GM12878 (cell line): ENCODE results near the gene BTBD9. TPM values are rescaled to one million over a fixed set of nuclear protein-coding genes. Genes with fewer than 3 reads are reported as not detected.
A peak's percentile ranks its signal among the peaks of the same experiment; 100 is the strongest.

Source experiments
- ATAC-seq: fragments of 200-7000 bp; cut with Tn5 transposase; 3 replicates; pipeline ENCODE4 v1.9.1; 2020; ENCODE audit warnings: mild to moderate bottlenecking, moderate library complexity
- BruUV-seq: library from RNA; stranded (reverse); fragments of 400-500 nt; replicated peaks from 2 replicates; lab custom pipeline; 2021; lab: Mats Ljungman, UMichigan
- CTCF ChIA-PET: fragments of 300-600 bp; sonication (Branson Sonifier 250); formaldehyde crosslinking; extraction: SDS; loops from one replicate; lab custom pipeline; 2021; ENCODE audit warnings: inconsistent platforms; lab: Yijun Ruan, JAX
- POLR2A ChIA-PET: fragments of 350-600 bp; formaldehyde crosslinking; extraction: SDS; loops from one replicate; lab custom pipeline; 2021; ENCODE audit warnings: inconsistent platforms; lab: Charles Lee
- RAD21 ChIA-PET: fragments of 300-600 bp; sonication (Branson Sonifier 250); formaldehyde crosslinking; loops from one replicate; lab custom pipeline; 2023; ENCODE audit warnings: antibody characterized with exemption; ENCODE audit not compliant: unreplicated experiment; lab: Charles Lee
- SMC1A ChIA-PET: fragments of 300-600 bp; sonication (Branson Sonifier 250); formaldehyde crosslinking; loops from one replicate; lab custom pipeline; 2023; ENCODE audit not compliant: unreplicated experiment, uncharacterized antibody; lab: Charles Lee
- DNase-seq: peaks from one replicate; pipeline ENCODE4 v3.0.0-alpha.2; 2011; ENCODE audit warnings: low read depth, low spot score
- FAIRE-seq: peaks from 3 replicates; lab custom pipeline; 2011; peaks lifted over from hg19 to GRCh38; lab: Jason Lieb, UNC
- H2AFZ ChIP-seq: 2 replicates; pipeline ENCODE4 v1.6.0; 2011; ENCODE audit warnings: low read depth, low read length, control low read depth; ENCODE audit not compliant: control insufficient read depth
- H3K27ac ChIP-seq: 2 replicates; pipeline ENCODE4 v1.5.1; 2011; ENCODE audit warnings: control low read depth; ENCODE audit not compliant: control insufficient read depth, insufficient read depth
- H3K27me3 ChIP-seq, 2 experiments: replicated peaks in 1 of 2; 2 replicates each; pipeline versions ENCODE4 v1.6.0 to v1.6.1; 2011; ENCODE audit warnings: low read length in 1 of 2; ENCODE audit not compliant: control insufficient read depth in 2 of 2, insufficient read depth in 2 of 2
- H3K36me3 ChIP-seq, 2 experiments: 2 replicates each; pipeline ENCODE4 v1.5.1; 2011; ENCODE audit warnings: low read length in 1 of 2; ENCODE audit not compliant: control insufficient read depth in 2 of 2, insufficient read depth in 2 of 2
- H3K4me1 ChIP-seq: 2 replicates; pipeline ENCODE4 v1.6.1; 2011; ENCODE audit warnings: mild to moderate bottlenecking, low read length, moderate library complexity, mixed read lengths; ENCODE audit not compliant: control insufficient read depth, insufficient read depth
- H3K4me2 ChIP-seq: 2 replicates; pipeline ENCODE4 v1.6.0; 2011; ENCODE audit warnings: control low read depth; ENCODE audit not compliant: control insufficient read depth, insufficient read depth
- H3K4me3 ChIP-seq: fragments of 200-600 bp; sonication (generic); 2 replicates; pipeline ENCODE4 v1.5.1; 2016
- H3K79me2 ChIP-seq: 2 replicates; pipeline ENCODE4 v1.6.0; 2011; ENCODE audit warnings: low read length; ENCODE audit not compliant: control insufficient read depth, insufficient read depth
- H3K9ac ChIP-seq: 2 replicates; pipeline ENCODE4 v1.8.0; 2011; ENCODE audit warnings: low read length, control low read depth, mixed read lengths; ENCODE audit not compliant: control insufficient read depth, insufficient read depth
- H3K9me3 ChIP-seq: replicated peaks from 3 replicates; pipeline ENCODE4 v1.5.1; 2011; ENCODE audit warnings: mild to moderate bottlenecking, low read length; ENCODE audit not compliant: control insufficient read depth, insufficient read depth
- H4K20me1 ChIP-seq: 2 replicates; pipeline ENCODE4 v1.6.0; 2011; ENCODE audit not compliant: control insufficient read depth, insufficient read depth
- FOXM1 ChIP-seq: IDR thresholded peaks from 2 replicates; pipeline ENCODE4 v1.6.1; 2012; ENCODE audit warnings: low read depth, mild to moderate bottlenecking, inconsistent platforms, low read length, moderate library complexity
- WGBS: methylation state at CpG from one replicate; pipeline ENCODE4 v1.1.6; 2016; ENCODE audit warnings: low lambda C conversion rate; ENCODE audit not compliant: insufficient replicate concordance, insufficient coverage; ENCODE audit errors: missing lambda C conversion rate; 5-methylcytosine and 5-hydroxymethylcytosine counted together
- in situ Hi-C: fragments of 300-500 bp; cut with MboI; formaldehyde crosslinking; loops from 9 replicates; pipeline ENCODE4 v1.14.3; 2018; ENCODE audit warnings: mixed read lengths
- intact Hi-C: fragments of 100-400 bp; cut with micrococcal nuclease; formaldehyde crosslinking; loops from one replicate; pipeline ENCODE4 v1.14.2; 2022; ENCODE audit not compliant: unreplicated experiment
- polyA plus RNA-seq, 11 experiments: library from polyadenylated mRNA; depleted of rRNA in 4 of 11; unstranded in 6 of 11; stranded (reverse) in 5 of 11; fragments of >200 nt; fragmentation: Nextera tagmentation in 4 of 11; fragmentation: Illumina TruSeq in 1 of 11; extraction: Ambion mirVana in 4 of 11; extraction: Trizol in 1 of 11; gene quantifications; 1 replicate in 1 of 11; 2 replicates in 10 of 11; pipeline versions ENCODE4 v1.2.1 to v1.2.3, GENCODE V29; 2011 to 2016; ENCODE audit warnings: inconsistent platforms in 2 of 11, missing spikeins in 2 of 11, low read depth in 1 of 11
- total RNA-seq, 4 experiments: library from RNA; depleted of rRNA in 3 of 4; stranded (reverse); fragments of >200 nt in 3 of 4; fragmentation: Illumina TruSeq in 1 of 4; extraction: Trizol in 1 of 4; gene quantifications; 2 replicates each; pipeline versions ENCODE4 v1.2.1 to v1.2.3, GENCODE V29; 2013 to 2021
- TF ChIP-seq, protein P1 (sequence below): fragments of 450-650 bp; IDR thresholded peaks from 2 replicates; pipeline ENCODE4 v1.6.1; 2016; ENCODE audit warnings: mild to moderate bottlenecking
- TF ChIP-seq, protein P2 (sequence below): fragments of 450-650 bp; IDR thresholded peaks from 2 replicates; pipeline ENCODE4 v1.6.1; 2016; ENCODE audit warnings: mild to moderate bottlenecking

Gene BTBD9
- total and polyA plus RNA-seq, 10 of the 15 experiments (the other 5 are each of a cell fraction or from before 2014, with no cell fraction given): 0.22 to 8.6 (median 4.6) TPM

DNA sequence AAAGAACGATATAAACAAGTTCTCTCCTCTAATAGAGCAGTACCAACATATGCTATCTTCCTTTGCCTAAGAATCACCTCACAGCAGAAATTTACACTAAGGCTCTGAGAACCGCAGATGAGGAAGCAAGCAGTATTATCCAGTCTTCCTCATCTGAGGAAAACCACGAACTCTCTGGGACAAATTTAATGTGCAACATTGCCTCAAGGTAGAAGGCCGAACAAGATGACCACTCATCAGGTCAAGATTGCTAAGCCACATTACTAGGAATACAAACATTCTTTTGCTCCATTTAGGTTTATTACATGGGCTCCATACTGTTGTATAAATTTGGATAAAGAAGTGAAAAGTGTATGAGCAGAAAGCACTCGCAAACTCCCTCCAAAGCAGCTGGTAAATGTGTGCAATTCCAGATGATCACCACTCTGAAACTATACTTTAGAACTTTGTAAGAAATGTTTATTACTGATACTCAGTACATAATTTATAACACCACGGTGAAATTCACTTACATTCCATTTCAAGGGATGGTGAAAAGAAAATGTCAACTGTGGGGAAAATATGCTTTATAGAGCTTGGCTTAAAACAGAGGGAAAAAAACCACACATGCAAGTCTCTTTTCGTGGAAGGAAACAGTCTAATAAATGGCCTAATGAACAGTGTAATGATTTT lies 398.4 kb downstream of the BTBD9 start (continued):
- TF ChIP-seq, protein P1, sequence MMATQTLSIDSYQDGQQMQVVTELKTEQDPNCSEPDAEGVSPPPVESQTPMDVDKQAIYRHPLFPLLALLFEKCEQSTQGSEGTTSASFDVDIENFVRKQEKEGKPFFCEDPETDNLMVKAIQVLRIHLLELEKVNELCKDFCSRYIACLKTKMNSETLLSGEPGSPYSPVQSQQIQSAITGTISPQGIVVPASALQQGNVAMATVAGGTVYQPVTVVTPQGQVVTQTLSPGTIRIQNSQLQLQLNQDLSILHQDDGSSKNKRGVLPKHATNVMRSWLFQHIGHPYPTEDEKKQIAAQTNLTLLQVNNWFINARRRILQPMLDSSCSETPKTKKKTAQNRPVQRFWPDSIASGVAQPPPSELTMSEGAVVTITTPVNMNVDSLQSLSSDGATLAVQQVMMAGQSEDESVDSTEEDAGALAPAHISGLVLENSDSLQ: no peak

DNA sequence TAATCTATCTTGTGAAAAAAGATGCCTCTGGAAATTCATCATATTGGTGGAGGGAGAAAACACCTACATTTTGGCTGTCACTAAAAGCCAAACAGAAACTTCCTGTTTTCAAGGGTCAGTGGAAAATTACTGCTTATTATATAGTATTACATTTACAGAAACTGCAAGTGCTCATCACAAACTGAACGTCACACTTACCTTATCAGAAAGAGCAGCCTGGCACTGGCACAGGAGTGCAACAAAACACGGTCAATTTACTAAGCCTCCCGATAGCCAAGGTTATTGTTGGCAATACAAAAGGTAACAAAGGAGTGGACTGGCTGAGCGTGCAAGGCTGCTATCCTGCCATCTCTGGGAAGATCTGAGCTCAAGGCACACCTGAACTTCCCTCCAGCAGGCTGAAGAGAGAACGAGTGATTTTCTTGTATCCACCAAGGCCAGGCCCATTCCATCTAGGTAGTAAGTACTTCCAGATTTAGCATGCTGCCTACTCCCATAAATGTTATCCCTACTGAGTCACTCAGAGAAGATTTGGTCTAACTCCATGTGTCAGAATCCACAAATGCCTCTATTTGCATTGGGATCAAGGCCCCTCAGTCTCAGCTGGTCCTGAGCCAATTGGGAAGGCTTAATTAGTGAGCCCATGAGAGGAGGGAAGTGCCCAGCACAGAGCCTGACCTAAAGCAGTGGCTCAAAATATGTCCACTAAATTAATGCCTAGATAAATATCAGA lies 399.8 kb downstream of the BTBD9 start:
- Histone ChIP-seq H3K4me3 (no peak overlapping the region), H3K9ac (no peak overlapping the region), H4K20me1 (no peaks in the 10 kb centered on the region), H3K9me3 (no peaks in the 10 kb centered on the region), H3K4me2 (peak overlapping the region; percentile 62), H3K27ac (no peak overlapping the region; the same call in 1 of the 2 replicates), H3K79me2 (no peaks in the 10 kb centered on the region), H3K36me3 (no peaks in the 10 kb centered on the region), H3K4me1 (peaks cover 21% of the 10 kb centered on the region), H2AFZ (peak overlapping the region; percentile 44; the same call in 1 of the 2 replicates), H3K27me3 (no peaks in the 10 kb centered on the region)
- POLR2A ChIA-PET: interaction anchor here (0.6 kb wide), 1 partner anchor 9 kb away, joined by 7 read pairs; no protein-coding TSS in a partner anchor
- DNase-seq (no peak), FAIRE-seq (no peak), ATAC-seq (peak; percentile 39)
- BruUV-seq: no TSS peak
- in situ Hi-C loops (no loop called here), intact Hi-C loops (no loop called here)
- RAD21 ChIA-PET: interaction anchor here (1.5 kb wide), 1 partner anchor 254 kb away, joined by 3 read pairs; no protein-coding TSS in a partner anchor
- no peak for TF ChIP-seq FOXM1
- TF ChIP-seq, protein P2, sequence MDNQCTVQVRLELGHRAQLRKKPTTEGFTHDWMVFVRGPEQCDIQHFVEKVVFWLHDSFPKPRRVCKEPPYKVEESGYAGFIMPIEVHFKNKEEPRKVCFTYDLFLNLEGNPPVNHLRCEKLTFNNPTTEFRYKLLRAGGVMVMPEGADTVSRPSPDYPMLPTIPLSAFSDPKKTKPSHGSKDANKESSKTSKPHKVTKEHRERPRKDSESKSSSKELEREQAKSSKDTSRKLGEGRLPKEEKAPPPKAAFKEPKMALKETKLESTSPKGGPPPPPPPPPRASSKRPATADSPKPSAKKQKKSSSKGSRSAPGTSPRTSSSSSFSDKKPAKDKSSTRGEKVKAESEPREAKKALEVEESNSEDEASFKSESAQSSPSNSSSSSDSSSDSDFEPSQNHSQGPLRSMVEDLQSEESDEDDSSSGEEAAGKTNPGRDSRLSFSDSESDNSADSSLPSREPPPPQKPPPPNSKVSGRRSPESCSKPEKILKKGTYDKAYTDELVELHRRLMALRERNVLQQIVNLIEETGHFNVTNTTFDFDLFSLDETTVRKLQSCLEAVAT: 0 out of 2 replicates have a peak, but pooled peaks have one; percentile 49
- SMC1A ChIA-PET: interaction anchor here (1.0 kb wide), 1 partner anchor 10 kb away, joined by 3 read pairs; no protein-coding TSS in a partner anchor
- CTCF ChIA-PET: interaction anchor here (0.6 kb wide), 2 partner anchors 207 to 1403 kb away, joined by 3 read pairs; no protein-coding TSS in a partner anchor
- WGBS: 43% methylated on average over 5 of the region's 5 CpGs
